ENCODE results near the gene FAM13A.
"Not testable (repeated sequence)": the region's sequence is repeated elsewhere in the genome, so short reads cannot be mapped to it uniquely, and the experiment has no call there.

Gene FAM13A

DNA sequence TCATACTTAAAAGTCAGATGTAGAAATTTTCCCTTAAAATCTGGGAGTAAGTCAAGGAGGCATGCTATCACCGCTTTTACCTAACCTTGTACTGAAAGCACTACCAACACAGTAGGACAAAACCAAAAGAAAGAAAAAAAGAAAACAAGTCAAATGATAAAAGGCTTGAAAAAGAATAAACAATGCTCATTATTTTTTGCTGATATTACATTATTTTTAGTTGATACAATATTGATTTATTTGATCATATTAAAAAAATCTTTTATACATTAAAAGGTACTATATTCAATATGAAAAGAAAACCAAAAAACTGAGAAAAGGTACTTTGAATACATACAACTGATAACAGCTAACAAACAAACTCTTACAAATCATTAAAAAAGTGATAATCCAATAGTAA, 164.3 kb downstream of the FAM13A start:
- DNase-seq: no peak

DNA sequence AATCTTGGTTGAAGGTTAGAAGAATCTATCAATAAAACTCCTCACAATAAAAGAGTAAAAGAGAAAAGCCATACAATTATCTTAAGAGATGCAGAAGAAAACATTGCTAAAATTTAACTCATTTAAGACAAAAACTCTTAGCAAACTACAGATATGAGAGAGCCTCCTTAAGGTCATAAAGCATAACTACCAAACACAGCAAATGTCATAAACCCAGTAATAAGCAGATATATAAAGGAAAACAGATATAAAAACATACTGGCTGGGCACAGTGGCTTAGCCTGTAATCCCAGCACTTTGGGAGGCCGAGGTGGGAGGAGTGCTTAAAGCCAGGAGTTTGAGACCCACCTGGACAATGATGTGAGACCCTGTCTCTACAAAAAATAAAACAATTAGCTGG, 165.3 kb downstream of the FAM13A start:
- DNase-seq: no peak

DNA sequence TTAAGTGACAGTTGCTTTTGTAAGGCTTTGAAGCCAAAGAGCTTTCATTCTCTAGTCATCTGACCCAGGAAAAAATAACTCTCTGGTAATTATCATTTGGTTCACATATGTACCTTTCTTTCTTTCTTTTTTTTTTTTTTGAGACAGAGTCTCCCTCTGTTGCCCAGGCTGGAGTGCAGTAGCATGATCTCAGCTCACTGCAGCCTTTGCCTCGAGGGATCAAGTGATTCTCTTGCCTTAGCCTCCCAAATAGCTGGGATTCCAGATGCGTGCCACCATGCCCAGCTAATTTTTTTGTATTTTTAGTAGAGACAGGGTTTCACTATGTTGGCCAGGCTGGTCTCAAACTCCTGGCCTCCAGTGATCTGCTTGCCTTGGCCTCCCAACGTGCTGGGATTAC, 169.6 kb downstream of the FAM13A start:
- not testable (repeated sequence) for DNase-seq

GRCh38 chr4:88881227-88881569, 175.8 kb downstream of the FAM13A start:
- no peak for DNase-seq

DNA sequence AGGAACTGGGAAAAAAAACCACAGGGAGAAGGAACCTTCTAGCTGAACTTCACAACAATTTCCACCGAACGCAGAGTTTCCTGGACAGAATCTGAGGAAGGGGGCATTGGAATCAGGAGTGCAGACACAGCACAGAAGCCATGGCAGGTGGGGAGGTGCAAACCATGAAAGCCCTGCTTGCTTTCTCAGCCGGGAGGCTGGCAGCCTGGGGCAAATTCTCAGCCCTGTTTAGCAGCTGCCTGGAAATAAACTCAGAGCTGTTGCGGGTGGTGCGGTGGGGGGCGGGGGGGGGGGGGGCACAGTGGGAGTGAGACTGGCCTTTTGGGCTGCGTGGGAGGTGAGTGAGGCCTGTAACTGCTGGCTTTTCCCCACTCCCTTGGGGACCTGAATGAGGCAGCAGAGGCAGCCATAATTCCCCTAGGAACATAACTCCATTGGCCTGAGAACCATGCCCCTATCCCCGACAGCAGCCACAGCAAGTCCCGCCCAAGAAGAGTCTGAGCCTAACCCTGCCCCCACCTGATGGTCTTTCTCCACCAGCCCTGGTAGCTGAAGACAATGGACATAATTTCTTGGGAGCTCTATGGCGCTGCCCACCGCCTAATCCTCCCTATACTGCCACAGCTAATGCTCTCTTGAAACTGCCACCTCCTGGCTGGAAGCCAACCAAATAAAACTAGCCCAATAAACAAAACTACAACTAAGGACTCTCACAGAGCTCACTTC, 176.3 kb downstream of the FAM13A start:
- no peak for DNase-seq

DNA sequence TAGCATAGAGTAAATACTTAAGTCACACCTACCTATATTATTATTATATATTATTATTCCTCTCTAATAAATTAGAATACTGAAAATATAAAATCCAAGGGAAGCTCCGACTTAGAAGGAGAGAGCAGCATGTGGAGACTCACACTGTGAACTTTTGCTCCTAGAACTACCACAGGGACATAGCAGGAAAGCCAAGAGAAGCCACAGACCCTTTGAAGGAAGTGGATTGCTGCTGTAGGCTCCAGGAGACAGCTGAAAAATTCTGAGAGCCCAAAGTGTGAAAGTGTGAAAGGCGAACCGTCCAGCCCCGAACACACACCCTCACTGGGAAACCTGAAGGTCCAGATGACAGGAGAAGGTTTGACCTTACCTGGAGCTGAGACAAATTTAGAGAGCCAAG, 177.0 kb downstream of the FAM13A start:
- no peak for DNase-seq

DNA sequence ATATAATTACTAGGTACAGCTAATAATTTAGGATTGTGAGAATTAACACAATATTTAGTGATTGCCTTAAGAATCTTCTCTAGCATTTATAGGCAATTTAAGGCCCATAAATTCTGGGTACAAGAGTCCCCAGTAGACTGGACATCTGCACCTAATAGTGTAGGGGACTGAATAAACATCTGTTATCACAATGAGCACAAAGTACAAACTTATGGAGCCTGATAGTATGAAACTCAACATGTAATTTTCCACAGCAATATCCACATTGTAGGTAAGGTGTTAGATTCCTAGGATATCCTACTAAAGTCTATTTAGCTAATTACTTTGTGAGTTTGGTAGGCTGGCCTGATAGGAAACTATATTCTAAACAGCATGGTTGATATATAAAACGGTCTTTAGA, 178.3 kb downstream of the FAM13A start:
- DNase-seq: no peak

GRCh38 chr4:88870428-88870827, 186.6 kb downstream of the FAM13A start:
- no peak for DNase-seq

- no peak for DNase-seq
Measured at GRCh38 chr4:88868510-88868909, 188.5 kb downstream of the FAM13A start.

DNA sequence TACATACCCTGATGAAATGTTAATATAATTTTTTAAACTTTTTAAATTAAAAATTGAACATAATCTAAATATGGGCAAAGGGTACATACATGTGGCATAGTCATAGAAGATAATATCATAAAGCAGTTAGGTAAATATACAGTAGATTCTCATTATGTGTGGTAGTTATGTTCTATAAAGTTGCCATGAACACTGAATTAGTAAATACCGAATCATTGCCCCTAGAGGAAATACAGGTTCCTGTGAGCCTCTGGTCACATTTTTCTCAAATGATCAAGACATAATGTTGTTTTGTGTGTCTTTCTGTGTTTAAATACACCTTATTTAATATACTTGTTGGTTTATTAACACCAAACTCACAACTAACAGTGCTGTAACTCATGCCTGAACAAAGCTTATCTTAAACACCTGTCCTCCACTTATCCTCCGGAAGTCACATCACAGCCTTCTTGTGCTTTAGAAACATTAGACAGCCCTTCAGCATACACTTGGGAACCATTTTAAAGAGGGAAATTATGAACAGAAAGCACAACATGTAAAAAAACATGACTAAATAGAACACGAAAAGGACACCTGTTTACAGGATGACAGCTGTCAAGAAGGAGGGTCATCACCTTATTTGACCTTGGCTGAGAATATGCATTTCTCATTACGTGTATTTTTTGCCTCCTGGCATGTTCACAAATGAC, 190.0 kb downstream of the FAM13A start:
- DNase-seq: peak; percentile 65

DNA sequence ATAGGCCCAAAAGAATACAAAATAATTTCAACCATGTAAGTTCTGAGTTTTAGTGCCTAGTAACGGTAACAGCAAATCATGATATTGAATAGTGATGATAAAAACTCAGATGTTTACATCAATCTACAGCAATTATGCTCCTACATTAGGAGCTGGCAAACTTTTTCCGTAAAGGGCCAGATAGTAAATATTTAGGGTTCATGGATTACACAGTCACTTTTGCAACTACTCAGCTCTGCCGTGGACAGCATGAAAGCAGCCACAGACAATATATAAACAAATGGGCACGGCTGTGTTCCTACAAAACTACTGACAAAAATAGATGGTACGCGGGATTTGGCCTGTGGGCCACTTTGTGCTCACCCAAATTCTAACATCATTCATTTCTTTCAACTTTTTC, 191.5 kb downstream of the FAM13A start:
- DNase-seq: no peak

GRCh38 chr4:88865046-88865445, 191.9 kb downstream of the FAM13A start:
- peak; percentile 40 for DNase-seq

DNA sequence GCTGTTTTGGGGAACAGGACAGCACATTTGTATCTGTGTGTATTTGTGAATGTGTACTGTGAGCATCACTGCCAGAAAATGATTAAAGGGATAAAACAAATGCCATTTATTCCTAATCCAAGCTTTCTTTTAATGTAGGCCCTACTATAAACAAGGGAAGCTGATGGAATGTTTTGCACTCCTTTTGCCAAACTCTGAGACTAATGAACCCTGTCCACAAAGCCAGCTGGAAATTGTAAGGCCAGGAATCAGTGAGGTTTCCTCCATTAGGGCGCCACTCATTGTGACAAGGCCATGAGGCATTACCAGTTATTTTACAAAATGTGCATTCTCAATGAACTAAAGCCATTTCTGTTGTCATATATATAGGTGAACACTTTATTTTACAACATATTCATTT, 196.4 kb downstream of the FAM13A start:
- no peak for DNase-seq

GRCh38 chr4:88859191-88859812, 197.7 kb downstream of the FAM13A start:
- DNase-seq: no peak

DNA sequence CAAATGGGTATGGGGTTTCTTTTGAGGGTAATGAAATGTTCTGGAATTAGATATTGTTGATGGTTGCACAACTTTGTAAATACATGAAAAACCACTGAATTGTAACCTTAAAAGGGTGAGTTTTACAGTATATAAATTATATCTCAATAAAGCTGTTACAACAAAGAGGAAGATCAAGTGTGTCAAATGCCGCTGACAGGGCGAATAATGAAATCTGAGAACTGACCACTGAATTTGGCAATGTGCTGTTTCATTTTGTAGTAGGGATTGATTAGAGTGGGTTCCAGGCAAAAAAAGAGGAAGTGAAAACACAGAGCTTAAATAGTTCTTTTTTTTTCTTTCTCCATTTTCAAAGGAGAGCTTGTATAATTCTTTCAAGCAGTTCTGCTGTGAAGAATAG, 198.2 kb downstream of the FAM13A start:
- no peak for DNase-seq

DNA sequence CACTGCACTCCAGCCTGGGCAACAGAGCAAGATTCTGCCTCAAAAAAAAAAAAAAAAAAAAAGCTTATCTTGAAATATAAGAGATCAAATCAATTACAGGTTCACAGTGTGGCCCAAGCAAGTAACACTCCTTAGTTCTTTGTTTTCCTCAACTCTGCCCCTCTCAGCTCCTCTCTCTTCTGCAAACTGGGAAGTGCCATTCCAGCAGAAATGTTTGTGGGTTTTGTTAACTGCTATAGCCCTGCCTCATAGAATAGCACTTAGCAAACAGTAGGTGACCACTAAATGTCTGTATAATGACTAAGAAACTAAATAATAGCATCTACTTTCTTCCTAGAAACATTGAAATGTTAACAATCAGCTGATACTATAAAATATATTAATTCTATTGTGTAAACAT, 199.4 kb downstream of the FAM13A start:
- peak; percentile 50 for DNase-seq

- no peak for DNase-seq
Measured at GRCh38 chr4:88854481-88854880, 202.5 kb downstream of the FAM13A start.

- DNase-seq: not testable (repeated sequence)
Measured at GRCh38 chr4:88853583-88853982, 203.4 kb downstream of the FAM13A start.

- no peak for DNase-seq
Measured at GRCh38 chr4:88846206-88846790, 210.7 kb downstream of the FAM13A start.

- DNase-seq: no peak
Measured at GRCh38 chr4:88843067-88843685, 213.8 kb downstream of the FAM13A start.

GRCh38 chr4:88841635-88842034, 215.3 kb downstream of the FAM13A start:
- DNase-seq: peak; percentile 83

DNA sequence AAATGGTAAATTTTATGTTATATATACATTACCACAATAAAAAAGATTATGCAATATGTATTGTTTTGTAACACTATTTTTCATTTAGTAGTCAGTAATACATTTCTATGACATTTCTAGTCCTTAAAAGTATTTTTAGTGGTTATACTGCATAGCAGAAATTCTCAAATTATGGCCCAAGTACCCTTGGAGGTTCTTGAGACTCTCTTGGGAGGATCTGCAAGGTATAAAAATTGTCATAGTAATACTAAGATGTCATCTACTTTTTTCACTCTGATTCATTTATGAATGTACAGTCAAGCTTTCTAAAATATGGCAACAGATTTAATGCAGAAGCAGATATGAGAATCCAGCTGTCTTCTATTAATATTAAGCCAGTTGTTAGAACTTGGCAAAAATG, 220.8 kb downstream of the FAM13A start:
- peak; percentile 26 for DNase-seq

GRCh38 chr4:88831031-88831430, 226.0 kb downstream of the FAM13A start:
- DNase-seq: no peak
